GM19035 (cell line): ENCODE measurements around the gene SLC66A1.

Experiments
- ATAC-seq: cut with Tn5 transposase; IDR thresholded peaks from one replicate; pipeline ENCODE4 v1.9.1; 2021; ENCODE audit not compliant: unreplicated experiment

Gene SLC66A1

DNA sequence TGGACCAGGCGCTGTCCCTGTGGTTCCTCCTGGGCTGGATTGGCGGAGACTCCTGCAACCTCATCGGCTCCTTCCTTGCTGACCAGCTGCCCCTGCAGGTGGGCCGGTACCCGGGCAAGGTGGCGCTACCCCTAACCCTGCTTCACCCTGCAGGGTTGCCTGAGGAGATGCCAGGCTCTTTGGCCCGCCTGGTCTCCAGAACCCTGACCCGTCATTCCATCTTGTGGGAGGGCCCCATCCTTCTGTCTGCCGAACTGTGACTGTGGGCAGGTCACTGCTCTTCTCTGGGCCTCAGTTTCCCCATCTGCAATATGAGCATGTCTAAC, 12.5 kb downstream of the SLC66A1 start:
- ATAC-seq: no peak

DNA sequence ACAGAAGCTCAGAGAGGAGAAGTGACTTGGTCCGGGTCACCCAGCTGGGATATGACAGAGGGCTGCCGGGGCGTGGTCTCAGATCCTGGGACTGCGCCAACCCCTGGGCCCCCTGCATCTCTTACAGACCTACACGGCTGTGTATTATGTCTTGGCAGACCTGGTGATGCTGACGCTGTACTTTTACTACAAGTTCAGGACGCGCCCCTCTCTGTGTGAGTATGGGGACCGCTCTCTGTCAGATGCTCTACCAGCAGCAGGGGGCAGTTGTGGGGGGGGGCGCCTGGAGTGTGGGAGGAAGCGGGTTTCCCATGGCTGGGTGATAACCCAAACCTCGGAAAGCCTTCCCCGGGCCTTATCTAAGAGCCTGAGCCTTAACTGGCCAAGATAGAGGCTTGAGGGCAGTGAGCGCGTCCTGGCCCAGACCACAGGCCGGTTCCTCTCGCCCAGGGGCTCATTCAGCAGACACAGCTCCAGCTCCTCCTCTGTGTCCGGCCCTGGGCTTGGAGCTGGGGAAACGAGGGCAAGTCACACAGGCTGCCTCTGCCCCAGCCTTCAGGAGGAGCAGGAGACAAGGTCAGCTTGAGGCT, 13.3 kb downstream of the SLC66A1 start:
- ATAC-seq: no peak

DNA sequence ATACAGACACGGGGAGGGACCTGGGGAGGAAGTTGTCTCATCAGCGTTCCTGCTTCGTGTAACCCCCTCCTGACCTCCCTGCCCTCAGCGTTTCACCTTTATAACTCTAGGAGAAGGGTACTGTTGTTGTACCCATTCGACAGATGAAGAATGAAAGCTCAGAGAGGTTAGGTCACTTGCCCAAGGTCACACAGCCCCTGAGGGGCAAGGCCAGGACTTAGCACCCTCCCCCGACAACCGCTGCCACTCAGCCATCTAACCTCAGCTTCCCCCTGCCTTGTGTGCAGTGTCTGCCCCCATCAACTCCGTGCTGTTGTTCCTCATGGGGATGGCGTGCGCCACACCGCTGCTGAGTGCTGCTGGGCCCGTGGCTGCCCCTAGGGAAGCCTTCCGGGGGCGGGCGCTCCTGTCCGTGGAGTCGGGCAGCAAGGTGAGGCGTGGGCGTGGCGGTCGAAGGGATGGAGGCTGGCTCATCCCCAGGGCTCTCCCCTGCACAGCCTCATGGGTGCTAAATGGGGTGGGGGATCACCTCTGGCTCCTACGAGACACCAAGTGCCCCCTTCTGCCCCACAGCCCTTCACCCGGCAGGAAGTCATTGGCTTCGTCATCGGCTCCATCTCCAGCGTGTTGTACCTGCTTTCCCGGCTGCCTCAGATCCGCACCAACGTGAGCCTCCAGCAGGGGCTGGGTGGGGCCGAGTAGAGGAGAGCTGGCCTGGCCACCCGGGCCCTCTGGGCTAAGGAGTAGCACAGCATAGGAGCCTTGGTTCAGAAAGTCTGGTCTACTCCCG, 14.0 kb downstream of the SLC66A1 start:
- ATAC-seq: no peak

DNA sequence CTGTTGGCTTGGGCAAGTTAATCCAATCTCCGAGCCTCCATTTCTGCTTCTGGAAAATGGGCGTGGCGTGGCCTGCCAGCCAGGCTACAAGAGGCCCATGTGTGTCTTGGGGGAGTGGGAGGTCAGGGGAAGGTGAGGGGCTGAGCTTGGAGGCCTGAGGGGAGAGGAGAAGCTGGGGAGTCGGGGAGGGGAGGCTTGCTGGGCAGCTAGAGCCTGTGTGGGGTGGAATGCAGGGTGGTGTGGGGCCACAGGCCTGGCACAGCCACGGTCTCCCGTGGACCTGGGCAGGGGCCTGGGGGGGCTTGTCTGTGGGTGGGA, 14.6 kb downstream of the SLC66A1 start:
- ATAC-seq: no peak

DNA sequence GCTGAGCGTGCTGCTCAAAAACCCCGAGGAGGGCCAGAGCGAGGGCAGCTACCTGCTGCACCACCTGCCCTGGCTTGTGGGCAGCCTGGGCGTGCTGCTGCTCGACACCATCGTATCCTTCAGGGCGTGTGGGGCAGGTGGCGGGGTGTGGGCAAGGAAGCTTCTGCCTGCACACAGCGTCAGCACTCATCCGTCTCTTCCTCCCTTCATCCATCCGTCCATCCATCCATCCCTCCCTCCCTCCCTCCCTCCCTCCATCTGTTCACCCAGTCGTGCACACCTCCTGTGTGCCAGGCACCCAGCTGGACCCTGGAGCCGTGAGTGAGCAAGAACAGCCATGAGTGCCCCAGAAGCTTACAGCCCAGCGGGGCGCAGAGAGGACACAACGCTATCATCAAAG, 15.2 kb downstream of the SLC66A1 start:
- no peak for ATAC-seq

DNA sequence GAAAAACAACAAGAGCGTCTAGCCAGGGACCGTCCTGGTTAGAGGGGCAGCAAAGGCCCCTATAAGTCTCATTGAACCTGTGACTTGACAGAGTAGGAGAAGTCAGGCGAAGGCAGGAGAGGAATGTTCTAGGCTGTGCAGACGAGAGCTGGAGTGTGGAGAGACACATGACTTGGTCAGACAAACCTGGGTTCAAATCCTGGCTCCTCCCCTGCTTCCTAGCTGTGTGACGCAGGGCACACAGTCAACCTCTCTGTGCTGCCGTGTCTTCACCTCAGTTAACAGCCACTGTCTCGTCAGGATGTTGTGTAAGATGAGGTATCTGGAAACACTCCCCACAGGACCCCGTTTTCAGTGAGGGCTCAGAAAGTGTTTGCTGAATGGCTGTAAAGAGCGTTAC, 15.6 kb downstream of the SLC66A1 start:
- no peak for ATAC-seq

DNA sequence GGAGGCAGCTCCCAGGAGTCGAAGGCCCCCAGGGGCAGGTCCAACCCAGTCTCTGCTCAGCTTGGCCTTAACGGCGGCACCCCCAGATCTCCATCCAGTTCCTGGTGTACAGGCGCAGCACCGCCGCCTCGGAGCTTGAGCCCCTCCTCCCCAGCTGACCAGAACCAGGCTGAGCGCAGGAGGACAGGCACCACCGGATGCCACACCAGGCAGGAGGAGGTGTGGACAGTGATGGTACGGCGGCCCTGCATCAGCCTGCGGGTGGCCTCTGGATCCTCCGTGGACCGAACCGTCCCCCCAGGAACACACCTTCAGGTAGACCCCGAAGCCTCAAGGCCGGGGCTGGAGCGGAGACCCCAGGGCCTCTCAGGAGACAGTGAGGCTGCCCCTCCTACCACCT, 16.4 kb downstream of the SLC66A1 start:
- no peak for ATAC-seq

DNA sequence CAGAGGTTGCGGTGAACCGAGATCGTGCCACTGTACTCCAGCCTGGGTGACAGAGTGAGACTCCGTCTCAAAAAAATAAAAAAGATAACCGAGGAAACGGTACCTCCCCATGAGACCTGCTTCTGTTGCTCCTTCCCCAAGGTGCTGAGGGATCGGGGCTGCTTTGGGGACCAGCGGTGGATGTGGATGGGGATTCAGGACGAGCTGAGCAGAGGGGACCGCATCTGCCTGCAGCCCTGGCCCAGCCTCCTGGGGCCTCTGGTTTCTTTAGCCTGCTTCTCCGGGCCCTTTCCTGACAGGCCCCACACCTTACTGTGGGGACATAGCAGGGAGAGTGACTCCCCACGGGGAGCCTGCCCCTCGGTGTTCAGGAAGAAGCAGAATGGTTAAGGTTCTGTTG, 17.1 kb downstream of the SLC66A1 start:
- ATAC-seq: no peak

DNA sequence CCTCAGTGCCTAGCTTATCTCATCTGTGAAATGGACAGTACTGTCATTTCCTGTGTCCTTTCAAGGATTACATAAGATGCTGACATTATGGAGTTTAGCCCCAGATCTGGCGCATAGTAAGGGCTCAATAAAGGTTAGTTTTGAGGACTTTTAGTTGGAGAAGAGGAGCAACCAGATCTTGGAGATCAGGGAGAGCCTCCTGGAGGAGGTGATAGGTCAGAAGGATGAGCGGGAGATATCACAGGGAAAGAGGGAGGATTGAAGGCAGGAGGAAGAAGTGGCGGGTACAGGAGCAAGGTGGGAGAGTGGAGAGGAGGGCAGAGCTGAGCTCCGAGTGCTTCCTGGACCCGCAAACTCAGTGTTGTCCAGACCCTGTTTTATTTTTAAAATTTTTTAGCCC, 17.5 kb downstream of the SLC66A1 start:
- no peak for ATAC-seq

DNA sequence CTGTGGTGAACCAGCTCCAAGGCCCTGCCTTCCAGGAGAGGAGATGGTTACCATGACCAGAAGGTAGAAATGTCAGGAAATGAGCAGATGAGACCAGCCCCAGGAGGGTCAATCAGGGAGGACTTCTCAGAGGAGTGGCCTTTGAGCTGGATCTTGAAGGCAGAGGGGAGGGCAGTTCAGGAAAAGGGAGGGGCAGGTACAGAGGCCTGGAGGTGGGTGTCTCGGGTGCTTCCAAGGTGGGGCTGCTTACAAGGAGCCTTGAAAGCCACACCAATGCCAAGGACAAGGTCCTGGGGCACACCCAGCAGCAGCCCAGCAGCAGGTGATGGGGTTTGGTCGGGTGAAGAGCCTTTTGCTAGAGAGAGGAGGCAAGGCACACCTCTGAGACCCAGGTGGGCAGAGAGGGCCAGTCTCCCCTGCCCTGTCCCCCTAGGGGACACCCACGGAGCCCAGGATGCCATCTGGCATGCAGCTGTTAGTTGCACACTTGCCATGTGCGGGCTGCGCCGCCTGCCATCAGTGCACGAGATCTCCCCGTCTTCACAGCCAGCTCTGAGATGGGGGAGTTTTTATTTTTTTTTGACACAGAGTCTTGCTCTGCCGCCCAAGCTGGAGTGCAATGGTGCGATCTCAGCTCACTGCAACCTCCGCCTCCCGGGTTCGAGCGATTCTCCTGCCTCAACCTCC, 18.5 kb downstream of the SLC66A1 start:
- no peak for ATAC-seq

DNA sequence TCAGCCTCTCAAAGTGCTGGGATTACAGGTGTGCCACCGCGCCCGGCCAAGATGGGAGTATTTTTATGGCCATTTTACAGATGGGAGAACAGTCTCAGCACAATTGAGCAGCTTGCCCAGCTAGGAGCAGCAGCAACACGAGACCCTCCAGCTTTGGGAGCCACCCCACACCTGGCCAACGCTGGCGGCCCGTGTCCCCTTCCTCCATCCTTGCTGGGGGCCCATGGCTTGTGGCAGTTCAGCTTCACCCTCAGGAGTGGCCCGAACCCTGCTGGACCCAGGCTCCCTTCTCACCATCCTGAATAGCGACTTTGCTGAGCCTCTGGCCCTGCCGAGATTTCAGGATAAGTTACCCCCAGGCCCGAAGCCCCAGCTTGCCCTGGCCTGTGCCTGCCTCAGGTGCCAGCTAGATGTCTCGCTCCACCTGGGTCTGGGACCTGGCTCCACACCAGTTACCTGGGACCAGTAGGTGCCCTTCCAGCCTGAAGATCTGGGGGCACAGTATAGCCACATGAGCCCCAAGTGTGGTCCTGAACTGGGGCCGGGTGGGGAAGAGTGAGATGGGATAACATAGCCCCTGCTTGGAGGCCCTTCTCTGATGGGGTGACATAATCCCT, 19.2 kb downstream of the SLC66A1 start:
- no peak for ATAC-seq

DNA sequence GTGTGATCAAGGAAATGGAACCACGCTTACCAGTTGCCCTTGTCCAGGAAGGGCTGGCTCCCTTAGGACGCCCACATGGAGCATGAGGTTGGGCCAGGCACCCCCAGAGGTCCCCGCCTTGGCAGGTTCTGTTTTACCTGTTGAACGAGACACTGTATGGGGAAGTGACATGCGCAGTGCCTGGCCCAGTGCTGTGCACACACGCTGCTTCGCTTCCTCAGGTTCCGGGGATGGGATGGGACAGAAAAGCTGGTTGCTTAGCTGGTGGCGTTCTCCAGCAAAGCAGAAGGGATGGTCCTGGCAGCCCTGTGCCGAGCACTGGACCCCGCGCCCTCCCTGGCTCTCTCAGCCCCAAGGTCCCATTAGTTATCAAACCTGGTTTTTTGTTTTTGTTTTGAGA, 20.7 kb downstream of the SLC66A1 start:
- ATAC-seq: no peak

DNA sequence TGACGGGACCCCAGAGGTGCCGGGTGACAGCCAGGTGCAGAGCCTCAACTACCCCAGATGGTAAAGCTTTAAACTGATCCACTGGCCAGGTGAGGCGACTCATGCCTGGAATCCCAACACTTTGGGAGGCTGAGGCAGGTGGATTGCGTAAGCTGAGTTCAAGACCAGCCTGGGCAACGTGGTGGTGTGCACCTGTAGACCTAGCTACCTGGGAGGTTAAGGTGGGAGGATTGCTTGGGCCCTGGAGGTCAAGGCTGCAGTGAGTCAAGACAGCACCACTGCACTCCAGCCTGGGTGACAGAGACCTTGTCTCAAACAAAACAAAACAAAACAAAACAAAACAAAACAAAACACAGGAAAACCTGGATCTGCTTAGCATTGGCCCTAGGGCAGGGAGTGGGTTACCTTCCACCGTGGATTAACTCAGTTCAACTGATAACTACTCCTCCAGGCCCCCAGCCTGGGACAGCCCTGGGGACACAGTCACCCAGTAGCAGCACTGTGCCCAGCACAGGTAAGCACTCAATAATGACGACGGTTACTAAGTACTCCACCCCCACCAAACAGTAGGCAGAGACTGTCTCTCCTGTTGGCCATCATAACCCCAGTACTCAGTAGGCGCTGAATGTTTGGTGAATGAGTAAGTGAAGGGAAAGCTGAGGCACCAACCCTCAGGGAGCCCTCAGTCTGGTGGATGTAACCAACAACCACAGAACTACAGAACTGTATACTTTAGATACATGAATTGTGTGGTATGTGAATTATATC, 21.6 kb downstream of the SLC66A1 start:
- ATAC-seq: no peak

DNA sequence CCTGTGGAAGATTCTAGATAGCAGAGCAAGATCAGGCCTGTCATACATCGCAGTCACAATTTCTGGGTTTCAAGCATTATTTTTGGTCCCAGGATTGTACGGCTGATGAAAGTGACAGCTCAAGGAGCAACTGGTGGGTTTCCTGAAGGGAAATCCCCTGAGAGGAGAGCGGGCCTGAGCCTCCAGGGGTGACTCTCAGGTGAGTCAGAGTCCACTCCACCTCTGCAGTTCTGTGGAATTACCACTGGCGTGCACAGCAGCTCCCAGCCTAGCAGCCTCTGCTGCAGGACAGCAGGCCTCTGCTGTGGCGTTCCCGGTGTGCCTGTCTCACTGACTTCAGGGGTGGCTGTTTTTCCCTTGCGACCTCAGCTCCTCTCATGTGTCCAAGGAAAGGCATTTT, 24.4 kb downstream of the SLC66A1 start:
- ATAC-seq: no peak

DNA sequence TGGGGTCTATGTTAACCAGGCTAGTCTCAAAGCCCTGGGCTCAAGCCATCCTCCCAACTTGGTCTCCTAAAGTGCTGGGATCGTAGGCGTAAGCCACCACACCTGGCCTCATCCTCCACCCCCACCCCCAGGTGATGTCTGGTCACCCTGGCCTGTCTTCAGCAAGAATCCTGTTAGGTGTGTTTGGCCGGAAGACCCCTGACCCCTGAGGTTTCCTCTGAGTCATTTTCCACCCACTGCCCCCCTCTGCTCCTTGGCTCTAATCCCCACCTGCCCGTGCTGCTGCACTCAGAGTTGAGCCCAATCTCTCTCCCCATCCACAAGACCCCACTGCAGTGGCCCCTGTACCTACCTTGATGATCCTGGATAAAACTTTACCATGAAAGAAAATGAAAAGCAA, 25.2 kb downstream of the SLC66A1 start:
- no peak for ATAC-seq

DNA sequence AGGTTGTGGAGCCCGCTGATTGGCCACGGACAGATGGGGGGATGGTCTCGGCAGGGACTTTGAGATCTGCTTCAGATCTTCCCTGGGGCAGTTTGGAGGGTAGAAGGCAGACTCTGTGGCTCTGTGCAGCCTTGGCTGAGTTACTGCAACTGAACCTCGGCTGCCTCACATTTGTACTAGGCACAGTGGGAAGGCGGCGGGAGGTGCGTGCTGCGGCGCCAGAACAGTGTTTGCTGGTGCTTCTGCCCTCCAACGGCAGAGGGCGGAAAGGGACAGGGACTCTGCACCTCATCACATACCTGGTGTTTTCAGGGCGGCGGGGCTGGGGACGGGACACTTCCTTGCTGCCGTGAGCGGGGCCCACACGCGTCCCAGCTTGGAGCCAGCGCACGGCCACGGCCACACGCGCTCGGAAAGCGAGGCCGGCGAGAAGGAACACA, 26.2 kb downstream of the SLC66A1 start:
- no peak for ATAC-seq

DNA sequence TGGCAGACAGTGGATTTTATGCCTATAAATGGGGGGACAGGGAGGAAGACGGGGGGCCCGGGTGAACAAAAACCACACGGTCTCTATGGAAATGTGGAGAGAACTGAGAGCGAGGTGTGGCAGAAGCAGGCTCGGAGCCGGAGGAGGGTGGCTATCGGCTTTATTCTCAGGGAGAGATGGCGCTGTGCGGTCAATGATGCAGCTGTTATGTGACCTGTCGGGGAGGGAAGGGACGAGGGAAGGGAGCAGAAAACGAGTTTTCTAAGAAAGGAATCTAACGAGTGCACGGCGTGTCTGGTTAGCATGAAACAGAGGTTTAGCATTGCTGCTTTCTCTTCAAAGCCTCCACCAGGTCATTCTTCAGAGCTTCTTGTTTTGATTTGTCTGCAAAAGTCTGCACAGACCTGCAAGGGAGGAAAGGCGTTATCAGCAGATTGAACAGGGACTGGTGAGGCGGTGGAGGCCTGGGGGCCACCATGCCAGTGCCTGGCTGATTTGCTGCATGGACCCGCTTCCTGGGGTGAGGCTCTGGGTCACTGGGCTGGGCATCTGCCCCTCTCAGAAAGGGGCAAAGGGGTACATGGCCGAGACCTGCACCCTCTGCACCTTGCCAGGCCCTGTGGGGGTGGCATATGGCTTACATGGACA, 27.2 kb downstream of the SLC66A1 start:
- no peak for ATAC-seq

DNA sequence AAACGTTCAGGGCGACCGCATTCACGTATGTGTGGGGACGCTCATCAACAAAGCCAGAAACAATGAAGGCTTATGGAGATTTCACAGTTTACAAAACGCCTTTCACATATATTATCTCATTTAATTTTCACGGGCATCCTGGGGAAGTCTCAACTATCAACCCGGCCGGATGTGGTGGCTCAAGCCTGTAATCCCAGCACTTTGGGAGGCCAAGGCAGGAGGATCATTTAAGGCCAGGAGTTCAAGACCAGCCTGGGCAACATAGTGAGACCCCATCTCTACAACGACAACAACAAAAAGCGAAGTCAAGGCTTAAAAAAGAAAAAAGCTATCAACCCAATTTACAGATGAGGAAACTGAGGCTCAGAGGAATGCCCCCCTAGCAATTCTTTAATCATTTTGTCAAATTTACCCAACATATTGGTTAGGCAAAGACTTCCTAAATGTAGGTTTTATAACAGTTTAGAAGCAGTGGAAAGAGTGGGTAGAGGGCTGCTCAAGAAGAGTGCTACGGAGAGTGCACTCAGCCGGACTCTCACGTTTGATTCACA, 28.3 kb downstream of the SLC66A1 start:
- no peak for ATAC-seq

DNA sequence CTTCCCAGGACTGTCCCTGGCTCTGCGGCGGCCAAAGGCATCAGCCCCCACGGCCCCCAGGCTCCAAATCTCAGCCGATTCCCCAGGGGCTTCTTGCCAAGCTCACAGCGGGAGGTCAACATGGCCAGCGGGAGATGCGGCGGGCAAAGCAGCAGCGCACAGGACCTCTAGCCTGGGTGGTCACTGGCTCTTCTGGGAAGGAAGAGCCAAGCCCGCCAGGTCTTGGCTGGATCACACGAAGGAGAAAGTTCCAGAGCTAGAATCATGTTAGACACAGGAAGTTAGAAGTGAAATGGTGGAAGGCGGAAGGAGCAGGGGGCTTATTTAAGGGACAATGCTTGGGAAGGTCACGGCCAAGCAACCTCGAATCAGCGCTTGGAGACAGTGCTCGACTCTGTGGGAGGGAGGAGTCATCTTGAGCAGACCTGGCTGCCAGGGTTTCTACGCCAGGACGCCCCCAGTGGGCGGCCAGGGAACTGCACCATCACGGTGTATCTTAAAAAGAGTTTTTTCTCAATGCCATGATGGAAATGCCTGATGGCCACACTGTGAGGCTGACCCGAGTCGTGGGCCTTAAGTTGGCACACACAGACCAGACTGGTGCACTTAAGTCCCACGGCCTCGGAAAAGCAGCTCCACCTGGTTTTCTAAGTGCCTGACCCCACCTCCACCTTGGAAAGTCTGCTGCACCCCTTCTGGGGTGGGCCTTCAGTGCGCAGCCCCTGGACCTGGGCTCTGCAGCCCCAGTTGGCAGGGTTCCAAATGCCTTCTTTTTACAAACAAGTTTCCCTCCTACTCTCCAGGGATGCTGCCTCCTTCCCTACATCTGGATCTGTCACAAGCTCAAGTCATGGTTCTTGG, 29.3 kb downstream of the SLC66A1 start:
- no peak for ATAC-seq
